Suppressor macrophage (primary cell): ENCODE data around the gene DPEP2NB.
A peak's percentile ranks its signal among the peaks of the same experiment; 100 is the strongest.
"Not testable (repeated sequence)": the region's sequence is repeated elsewhere in the genome, so short reads cannot be mapped to it uniquely, and the experiment has no call there.

Source experiments
- DNase-seq, 4 experiments: peaks; one replicate each; pipeline ENCODE4 v3.0.0-alpha.2; 2020 to 2022
- total RNA-seq, 17 experiments: gene quantifications; one replicate each; lab custom pipeline; 2026; ENCODE audit warnings: mixed read lengths in 6 of 17, inconsistent platforms in 3 of 17; lab: John Stamatoyannopoulos, UW

DPEP2NB gene
- total RNA-seq: 0 to 0.66 (median 0) reads per million in 17 experiments

- DNase-seq: no peak
These were observed at the start of gene DPEP2NB for GRCh38 chr16:68015681-68016080. DPEP2NB (minus strand) TSS chr16:68015911; CDS start chr16:68015770, 141 bp downstream.

- DNase-seq: peak; percentile 75 to 88 (median 81)
These were observed 49.2 kb upstream of the DPEP2NB start for GRCh38 chr16:68064791-68065365.

GRCh38 chr16:68062910-68063393 is 47.2 kb upstream of the DPEP2NB start:
- DNase-seq: no peak

GRCh38 chr16:68061396-68061795 is 45.7 kb upstream of the DPEP2NB start:
- DNase-seq: no peak

- no peak for DNase-seq
These were observed 44.1 kb upstream of the DPEP2NB start for GRCh38 chr16:68059804-68060203.

GRCh38 chr16:68055395-68055794 is 39.7 kb upstream of the DPEP2NB start:
- DNase-seq: no peak

GRCh38 chr16:68049449-68049848 is 33.7 kb upstream of the DPEP2NB start:
- DNase-seq: peak; percentile 56 to 82 (median 74)

GRCh38 chr16:68047987-68048386 is 32.3 kb upstream of the DPEP2NB start:
- DNase-seq: no peak

- no peak for DNase-seq
These were observed 30.4 kb upstream of the DPEP2NB start for GRCh38 chr16:68046106-68046505.

GRCh38 chr16:68041783-68042182 is 26.1 kb upstream of the DPEP2NB start:
- peak; percentile 27 to 76 (median 53) for DNase-seq

GRCh38 chr16:68040506-68041288 is 25.0 kb upstream of the DPEP2NB start:
- peak; percentile 75 to 89 (median 82) for DNase-seq

- peak in 3 of 4 experiments; percentile 29 to 63 (median 31) for DNase-seq
These were observed 22.3 kb upstream of the DPEP2NB start for GRCh38 chr16:68037841-68038597.

- DNase-seq: no peak
These were observed 19.5 kb upstream of the DPEP2NB start for GRCh38 chr16:68035227-68035626.

GRCh38 chr16:68033101-68033500 is 17.4 kb upstream of the DPEP2NB start:
- no peak for DNase-seq

- DNase-seq: no peak
These were observed 16.2 kb upstream of the DPEP2NB start for GRCh38 chr16:68031951-68032350.

- not testable (repeated sequence) for DNase-seq
These were observed 14.4 kb upstream of the DPEP2NB start for GRCh38 chr16:68030108-68030507.

- no peak for DNase-seq
These were observed 13.3 kb upstream of the DPEP2NB start for GRCh38 chr16:68028996-68029395.

- DNase-seq: peak; percentile 95 to 97 (median 97)
These were observed 7.2 kb upstream of the DPEP2NB start, which contains the start of the genes DDX28 and DUS2 for GRCh38 chr16:68022728-68023537. DDX28 (minus strand) TSS chr16:68023232; CDS start chr16:68023202, 30 bp downstream. DUS2 (plus strand) TSS chr16:68023284; CDS start chr16:68038024, 14,740 bp downstream.

- DNase-seq: no peak
These were observed 6.6 kb upstream of the DPEP2NB start for GRCh38 chr16:68022278-68022727.

GRCh38 chr16:68021490-68021889 is 5.8 kb upstream of the DPEP2NB start:
- DNase-seq: no peak

- no peak for DNase-seq
These were observed 3.5 kb upstream of the DPEP2NB start for GRCh38 chr16:68019167-68019680.

- peak in 3 of 4 experiments; percentile 35 to 49 (median 44) for DNase-seq
These were observed 2.3 kb downstream of the DPEP2NB start for GRCh38 chr16:68013440-68013839.
